ENCODE data around the gene IKBKE.

DNA sequence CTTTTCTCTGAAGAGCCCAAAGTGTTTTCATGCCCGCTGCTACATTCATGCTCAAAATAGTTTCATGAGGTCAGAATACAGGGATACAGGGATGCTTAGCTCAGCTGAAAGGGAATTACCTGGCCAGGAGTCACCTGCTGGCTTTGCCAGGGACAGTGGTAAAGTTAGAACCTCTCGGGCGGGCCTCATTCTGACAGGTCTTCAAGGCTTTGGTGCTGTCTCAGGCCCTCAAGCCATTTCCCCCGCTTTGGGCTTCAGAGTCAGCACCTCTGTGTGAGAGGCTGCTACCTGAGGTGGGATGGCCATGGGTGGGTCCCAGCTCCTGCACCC is 42.5 kb downstream of the IKBKE start:
- no peak for TF ChIP-seq GATA3 (IDR thresholded peaks at IDR 0.05; ENCODE audit: low read depth, low read length)
- no peak for TF ChIP-seq GATA2 (IDR thresholded peaks at IDR 0.05; ENCODE audit: low read depth, low read length)
